Stimulated activated CD8-positive, alpha-beta memory T cell treated with anti-CD3 and anti-CD28 coated beads, Interleukin-15, amount 100 ng/mL, for 4 hours (primary cell): ENCODE measurements around the gene SH2D1B.
"Not testable (repeated sequence)": the region's sequence is repeated elsewhere in the genome, so short reads cannot be mapped to it uniquely, and the experiment has no call there.

ENCODE experiments used
- DNase-seq, 2 donors: peaks; one replicate each; pipeline ENCODE4 v3.0.0-alpha.2; 2020; ENCODE audit warnings: low read depth in 2 of 2

Gene SH2D1B

GRCh38 chr1:162361349-162361748 lies 50.6 kb downstream of the SH2D1B start:
- DNase-seq = no peak

- DNase-seq = no peak
Measured at GRCh38 chr1:162360874-162361260, 51.1 kb downstream of the SH2D1B start.

GRCh38 chr1:162360237-162360873 lies 51.6 kb downstream of the SH2D1B start:
- no peak for DNase-seq

GRCh38 chr1:162359523-162360236 lies 52.3 kb downstream of the SH2D1B start:
- no peak for DNase-seq

- DNase-seq = no peak
Measured at GRCh38 chr1:162358928-162359327, 53.0 kb downstream of the SH2D1B start.

- no peak for DNase-seq
Measured at GRCh38 chr1:162357681-162358266, 54.2 kb downstream of the SH2D1B start.

GRCh38 chr1:162353702-162354101 lies 58.2 kb downstream of the SH2D1B start:
- DNase-seq = no peak

GRCh38 chr1:162353078-162353477 lies 58.9 kb downstream of the SH2D1B start:
- no peak for DNase-seq

- DNase-seq = not testable (repeated sequence)
Measured at GRCh38 chr1:162351874-162352273, 60.1 kb downstream of the SH2D1B start.

GRCh38 chr1:162351246-162351842 lies 60.6 kb downstream of the SH2D1B start:
- DNase-seq = no peak

- DNase-seq = no peak
Measured at GRCh38 chr1:162349635-162350330, 62.2 kb downstream of the SH2D1B start.

- no peak for DNase-seq
Measured at GRCh38 chr1:162347281-162347680, 64.7 kb downstream of the SH2D1B start.
